Measurements from ENCODE around the gene NEK7.

The NEK7 gene

DNA sequence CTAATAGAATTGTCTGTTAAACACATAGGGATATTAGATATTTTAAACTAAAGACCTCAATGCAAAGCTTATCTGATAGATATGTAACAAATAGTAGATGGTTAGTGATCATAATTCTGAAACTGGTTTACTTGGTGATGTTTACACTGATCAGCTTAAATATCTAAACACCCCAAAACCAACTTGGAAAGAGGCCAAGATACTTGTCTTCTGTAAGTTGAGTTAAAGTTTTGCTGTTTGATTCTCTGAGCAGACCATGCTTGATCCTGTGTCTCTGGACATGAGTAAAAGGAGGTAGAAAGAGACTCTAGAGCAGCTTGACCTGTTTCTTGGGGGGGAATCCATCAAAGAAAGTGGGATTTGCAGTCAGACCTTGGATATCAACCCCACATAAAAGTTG, 107.5 kb downstream of the NEK7 start:
- Histone ChIP-seq H4K20me1 (ENCODE audit: insufficient read depth, low read length) (no peaks in the 10 kb centered on the region), H3K9ac (ENCODE audit: low read length) (no peak overlapping the region), H3K4me2 (ENCODE audit: low read depth, low read length) (no peak overlapping the region), H3K27ac (ENCODE audit: low read length) (no peak overlapping the region), H2AFZ (ENCODE audit: low read length) (no peak overlapping the region), H3K79me2 (ENCODE audit: low read length) (no peaks in the 10 kb centered on the region), H3K27me3 (replicated peaks; ENCODE audit: insufficient read depth, low read length) (no peaks in the 10 kb centered on the region), H3K9me3 (replicated peaks; ENCODE audit: insufficient read depth, low read length) (no peaks in the 10 kb centered on the region), H3K4me3 (ENCODE audit: low read length) (no peak overlapping the region), H3K9me2 (replicated peaks; ENCODE audit: insufficient read depth, low read length) (no peaks in the 10 kb centered on the region), H3F3A (ENCODE audit: insufficient read depth, low read length) (no peaks in the 10 kb centered on the region), H3K36me3 (replicated peaks; ENCODE audit: insufficient read depth, low read length) (no peaks in the 10 kb centered on the region), H3K4me1 (ENCODE audit: low read length) (no peaks in the 10 kb centered on the region)
- DNase-seq = no peak
- TF ChIP-seq EZH2phosphoT487 (IDR thresholded peaks at IDR 0.05; ENCODE audit: low read length) (no peak), EZH2 (optimal IDR thresholded peaks at IDR 0.05; ENCODE audit: low read depth, low read length) (no peak)
- TF ChIP-seq, protein P1, sequence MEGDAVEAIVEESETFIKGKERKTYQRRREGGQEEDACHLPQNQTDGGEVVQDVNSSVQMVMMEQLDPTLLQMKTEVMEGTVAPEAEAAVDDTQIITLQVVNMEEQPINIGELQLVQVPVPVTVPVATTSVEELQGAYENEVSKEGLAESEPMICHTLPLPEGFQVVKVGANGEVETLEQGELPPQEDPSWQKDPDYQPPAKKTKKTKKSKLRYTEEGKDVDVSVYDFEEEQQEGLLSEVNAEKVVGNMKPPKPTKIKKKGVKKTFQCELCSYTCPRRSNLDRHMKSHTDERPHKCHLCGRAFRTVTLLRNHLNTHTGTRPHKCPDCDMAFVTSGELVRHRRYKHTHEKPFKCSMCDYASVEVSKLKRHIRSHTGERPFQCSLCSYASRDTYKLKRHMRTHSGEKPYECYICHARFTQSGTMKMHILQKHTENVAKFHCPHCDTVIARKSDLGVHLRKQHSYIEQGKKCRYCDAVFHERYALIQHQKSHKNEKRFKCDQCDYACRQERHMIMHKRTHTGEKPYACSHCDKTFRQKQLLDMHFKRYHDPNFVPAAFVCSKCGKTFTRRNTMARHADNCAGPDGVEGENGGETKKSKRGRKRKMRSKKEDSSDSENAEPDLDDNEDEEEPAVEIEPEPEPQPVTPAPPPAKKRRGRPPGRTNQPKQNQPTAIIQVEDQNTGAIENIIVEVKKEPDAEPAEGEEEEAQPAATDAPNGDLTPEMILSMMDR (IDR thresholded peaks at IDR 0.05; ENCODE audit: low read length) = no peak

- Histone ChIP-seq H3K36me3 (replicated peaks; ENCODE audit: insufficient read depth, low read length) (no peaks in the 10 kb centered on the region), H2AFZ (ENCODE audit: low read length) (no peak overlapping the region), H3K4me2 (ENCODE audit: low read depth, low read length) (no peak overlapping the region), H3K27ac (ENCODE audit: low read length) (no peak overlapping the region), H3K4me1 (ENCODE audit: low read length) (no peaks in the 10 kb centered on the region), H3K9me3 (replicated peaks; ENCODE audit: insufficient read depth, low read length) (no peaks in the 10 kb centered on the region), H3F3A (ENCODE audit: insufficient read depth, low read length) (no peaks in the 10 kb centered on the region), H3K9me2 (replicated peaks; ENCODE audit: insufficient read depth, low read length) (no peaks in the 10 kb centered on the region), H4K20me1 (ENCODE audit: insufficient read depth, low read length) (no peaks in the 10 kb centered on the region), H3K27me3 (replicated peaks; ENCODE audit: insufficient read depth, low read length) (no peaks in the 10 kb centered on the region), H3K79me2 (ENCODE audit: low read length) (no peaks in the 10 kb centered on the region), H3K4me3 (ENCODE audit: low read length) (no peak overlapping the region), H3K9ac (ENCODE audit: low read length) (no peak overlapping the region)
- TF ChIP-seq EZH2 (optimal IDR thresholded peaks at IDR 0.05; ENCODE audit: low read depth, low read length) (no peak), EZH2phosphoT487 (IDR thresholded peaks at IDR 0.05; ENCODE audit: low read length) (no peak)
- TF ChIP-seq, protein P1 (IDR thresholded peaks at IDR 0.05; ENCODE audit: low read length) = no peak
- no peak for DNase-seq
Observed at GRCh38 chr1:198265073-198265661, 108.4 kb downstream of the NEK7 start.

DNA sequence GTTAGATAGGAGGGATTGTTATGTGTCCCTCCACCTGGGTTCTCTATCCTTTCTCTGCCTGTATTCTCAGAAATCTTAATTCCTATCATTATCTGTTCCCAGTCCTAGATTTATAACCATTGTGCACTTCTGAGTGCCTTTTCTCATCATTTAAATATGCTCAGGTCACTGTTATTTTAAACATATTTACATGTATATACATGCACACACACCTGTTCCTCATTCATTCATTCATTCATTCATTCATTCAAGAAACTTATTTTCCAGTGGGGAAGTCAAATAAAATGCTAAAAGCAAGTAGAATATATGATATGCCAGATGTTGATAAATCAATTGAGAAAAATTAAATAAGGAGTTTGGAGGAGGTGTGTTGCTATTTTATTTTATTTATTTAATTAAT, 110.3 kb downstream of the NEK7 start:
- H3K4me1 ChIP-seq (ENCODE audit: low read length) = no peaks in the 10 kb centered on the region
- H2AFZ ChIP-seq (ENCODE audit: low read length) = no peak overlapping the region
- TF ChIP-seq, protein P1 (IDR thresholded peaks at IDR 0.05; ENCODE audit: low read length) = no peak
- TF ChIP-seq EZH2 (optimal IDR thresholded peaks at IDR 0.05; ENCODE audit: low read depth, low read length) (no peak), EZH2phosphoT487 (IDR thresholded peaks at IDR 0.05; ENCODE audit: low read length) (no peak)
- H4K20me1 ChIP-seq (ENCODE audit: insufficient read depth, low read length) = no peaks in the 10 kb centered on the region
- no peaks in the 10 kb centered on the region for H3K36me3 ChIP-seq (replicated peaks; ENCODE audit: insufficient read depth, low read length)
- no peaks in the 10 kb centered on the region for H3K9me2 ChIP-seq (replicated peaks; ENCODE audit: insufficient read depth, low read length)
- no peaks in the 10 kb centered on the region for H3K79me2 ChIP-seq (ENCODE audit: low read length)
- H3K9ac ChIP-seq (ENCODE audit: low read length) = no peak overlapping the region
- H3K4me3 ChIP-seq (ENCODE audit: low read length) = no peak overlapping the region
- no peaks in the 10 kb centered on the region for H3F3A ChIP-seq (ENCODE audit: insufficient read depth, low read length)
- H3K27me3 ChIP-seq (replicated peaks; ENCODE audit: insufficient read depth, low read length) = no peaks in the 10 kb centered on the region
- no peaks in the 10 kb centered on the region for H3K9me3 ChIP-seq (replicated peaks; ENCODE audit: insufficient read depth, low read length)
- no peak for DNase-seq
- no peak overlapping the region for H3K27ac ChIP-seq (ENCODE audit: low read length)
- no peak overlapping the region for H3K4me2 ChIP-seq (ENCODE audit: low read depth, low read length)
